Astrocyte (in vitro differentiated cells and primary cell): ENCODE data around the gene ERN1.

Experiments used
- EZH2 ChIP-seq: IDR thresholded peaks from 2 replicates; pipeline ENCODE4 v1.6.1; 2012; ENCODE audit warnings: mild to moderate bottlenecking, low read length, inconsistent platforms; ENCODE audit not compliant: insufficient read depth
- TF ChIP-seq, protein P1 (sequence below): IDR thresholded peaks from 2 replicates; pipeline ENCODE4 v1.5.1; 2011; ENCODE audit warnings: low read depth, mild to moderate bottlenecking, inconsistent platforms, low read length, moderate library complexity; ENCODE audit not compliant: insufficient read depth

DNA sequence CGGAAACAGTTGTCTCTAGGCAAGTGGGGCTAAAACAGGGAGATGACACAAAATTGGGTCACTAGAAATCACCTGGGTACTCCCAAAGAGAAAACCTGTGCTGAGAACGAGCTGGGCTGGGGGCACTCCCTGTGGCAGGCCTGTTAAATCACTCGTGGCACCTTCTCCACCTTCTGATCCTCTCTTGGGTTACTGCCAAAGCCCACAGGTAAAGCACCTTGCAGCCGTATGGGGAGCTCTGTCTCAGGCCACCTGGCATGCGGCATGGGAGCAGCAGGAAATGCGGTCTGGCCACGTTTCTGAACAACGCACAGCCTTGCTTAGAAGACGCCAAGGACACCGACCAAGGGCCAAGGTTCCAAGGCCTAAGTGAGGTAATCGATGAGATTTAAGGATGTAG is 88.0 kb downstream of the ERN1 start:
- TF ChIP-seq, protein P1, sequence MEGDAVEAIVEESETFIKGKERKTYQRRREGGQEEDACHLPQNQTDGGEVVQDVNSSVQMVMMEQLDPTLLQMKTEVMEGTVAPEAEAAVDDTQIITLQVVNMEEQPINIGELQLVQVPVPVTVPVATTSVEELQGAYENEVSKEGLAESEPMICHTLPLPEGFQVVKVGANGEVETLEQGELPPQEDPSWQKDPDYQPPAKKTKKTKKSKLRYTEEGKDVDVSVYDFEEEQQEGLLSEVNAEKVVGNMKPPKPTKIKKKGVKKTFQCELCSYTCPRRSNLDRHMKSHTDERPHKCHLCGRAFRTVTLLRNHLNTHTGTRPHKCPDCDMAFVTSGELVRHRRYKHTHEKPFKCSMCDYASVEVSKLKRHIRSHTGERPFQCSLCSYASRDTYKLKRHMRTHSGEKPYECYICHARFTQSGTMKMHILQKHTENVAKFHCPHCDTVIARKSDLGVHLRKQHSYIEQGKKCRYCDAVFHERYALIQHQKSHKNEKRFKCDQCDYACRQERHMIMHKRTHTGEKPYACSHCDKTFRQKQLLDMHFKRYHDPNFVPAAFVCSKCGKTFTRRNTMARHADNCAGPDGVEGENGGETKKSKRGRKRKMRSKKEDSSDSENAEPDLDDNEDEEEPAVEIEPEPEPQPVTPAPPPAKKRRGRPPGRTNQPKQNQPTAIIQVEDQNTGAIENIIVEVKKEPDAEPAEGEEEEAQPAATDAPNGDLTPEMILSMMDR: no peak
- TF ChIP-seq EZH2: no peak
